Measurements from ENCODE around the gene LRRC8D.

- TF ChIP-seq CTCF (IDR thresholded peaks at IDR 0.05 in 2 of 3, conservative IDR thresholded peaks at IDR 0.05 in 1 of 3; ENCODE audit: borderline replicate concordance in 1 of 3, insufficient read depth in 1 of 3, low read depth in 2 of 3, low read length in 2 of 3), result no peak
- no peak for TF ChIP-seq CBX3 (IDR thresholded peaks at IDR 0.05; ENCODE audit: low read depth)
- no peak for TF ChIP-seq EZH2 (IDR thresholded peaks at IDR 0.05)
- TF ChIP-seq MAX (IDR thresholded peaks at IDR 0.05), result no peak
- no peak for TF ChIP-seq POLR2A (IDR thresholded peaks at IDR 0.05; ENCODE audit: borderline replicate concordance, extremely low read depth, insufficient read depth, insufficient read length)
- no peak for TF ChIP-seq ZNF274 (IDR thresholded peaks at IDR 0.05; ENCODE audit: low read depth, low read length)
- TF ChIP-seq SP1 (IDR thresholded peaks at IDR 0.05; ENCODE audit: low read depth), result no peak
- TF ChIP-seq POLR2AphosphoS5 (IDR thresholded peaks at IDR 0.05; ENCODE audit: low read depth, low read length), result no peak
- TF ChIP-seq ZBTB33 (IDR thresholded peaks at IDR 0.05; ENCODE audit: extremely low read depth, insufficient replicate concordance, low read length), result no peak
Measured at GRCh38 chr1:89927049-89927448, 106.2 kb downstream of the LRRC8D start.

Data from HCT116 (cell line).